HG03457 (cell line): Measurements from ENCODE around the gene DAP.

Experiments used
- ATAC-seq: cut with Tn5 transposase; IDR thresholded peaks from one replicate; pipeline ENCODE4 v1.9.1; 2021; ENCODE audit warnings: moderate number of reproducible peaks; ENCODE audit not compliant: unreplicated experiment

DAP gene

GRCh38 chr5:10695055-10695649, 65.9 kb downstream of the DAP start:
- peak; percentile 36 for ATAC-seq

- ATAC-seq, result no peak
Observed at GRCh38 chr5:10691826-10692785, 68.9 kb downstream of the DAP start.

DNA sequence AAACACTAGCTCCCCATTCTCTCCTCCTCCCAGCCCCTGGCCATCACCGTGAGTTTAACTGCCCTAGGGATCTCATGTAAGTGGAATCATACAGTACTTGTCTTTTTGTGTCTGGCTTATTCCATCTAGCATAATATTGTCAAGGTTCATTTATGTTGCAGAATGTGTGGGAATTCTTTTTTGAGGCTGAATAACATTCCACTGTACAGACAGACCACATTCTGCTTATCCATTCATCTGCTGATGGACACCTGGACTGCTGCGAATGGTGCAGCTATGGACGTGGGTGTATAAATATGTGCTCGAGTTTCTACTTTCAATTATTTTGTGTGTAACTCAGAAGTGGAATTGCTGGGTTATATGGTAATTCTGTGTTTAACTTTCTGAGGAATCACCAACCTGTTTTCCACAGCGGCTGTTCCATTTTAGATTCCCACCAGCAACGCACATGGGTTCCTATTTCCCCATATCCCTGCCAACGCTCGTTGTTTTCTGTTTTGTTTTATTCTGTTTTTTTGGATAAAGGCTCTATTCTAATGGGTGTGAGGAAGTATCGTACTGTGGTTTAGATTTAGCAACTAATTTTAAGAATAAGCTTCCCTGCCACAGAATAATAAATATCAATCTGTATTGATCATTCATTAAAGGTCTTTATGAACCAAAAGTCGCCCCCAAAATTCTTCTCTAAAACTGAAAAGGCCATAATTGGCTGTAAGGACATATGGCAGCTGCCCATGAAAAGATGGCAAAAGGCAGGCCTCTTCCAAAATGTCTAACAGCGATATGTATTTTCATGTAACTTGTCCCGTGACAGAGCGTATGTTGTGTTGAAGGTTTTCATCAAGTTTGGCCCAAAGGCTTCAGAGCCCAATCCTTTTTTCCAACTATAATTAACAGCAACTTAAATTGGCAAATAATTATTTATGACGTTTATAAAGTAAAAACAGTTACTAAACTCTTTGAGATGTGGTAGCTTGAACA, 70.3 kb downstream of the DAP start:
- no peak for ATAC-seq

DNA sequence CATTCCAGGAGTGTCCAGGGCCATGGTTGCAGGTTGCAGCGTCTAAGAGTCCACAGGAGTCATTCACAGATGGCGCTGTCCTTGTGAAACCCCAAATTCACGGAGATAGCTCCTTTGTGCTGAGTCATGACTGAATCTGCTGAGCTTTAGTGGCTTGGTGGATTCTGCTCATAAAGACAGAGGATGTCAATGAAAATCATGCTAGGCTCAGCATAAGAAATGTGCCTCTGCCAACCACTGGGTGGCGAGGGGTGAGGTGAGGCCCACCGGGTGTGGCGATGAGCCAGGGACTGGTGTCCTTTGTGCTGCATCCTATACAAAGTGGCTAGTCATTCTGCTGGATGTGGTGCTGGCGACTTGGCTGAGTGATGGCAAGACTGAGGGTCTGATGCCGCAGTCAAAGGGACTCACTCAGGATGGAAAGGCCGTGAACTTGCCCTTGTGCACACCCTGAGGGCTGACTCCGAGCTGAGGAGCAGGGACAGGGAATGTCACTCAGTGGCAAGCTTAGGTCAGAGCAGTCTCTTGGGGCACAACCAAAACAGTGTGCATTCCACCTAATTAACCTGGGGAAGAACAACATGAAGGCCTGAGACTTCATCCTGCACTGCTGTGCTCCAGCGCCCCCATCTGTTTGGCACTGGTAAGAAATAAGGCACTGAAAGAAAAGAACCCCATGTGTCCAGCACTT, 71.5 kb downstream of the DAP start:
- ATAC-seq, result no peak

GRCh38 chr5:10688651-10689171, 72.3 kb downstream of the DAP start:
- ATAC-seq, result no peak

DNA sequence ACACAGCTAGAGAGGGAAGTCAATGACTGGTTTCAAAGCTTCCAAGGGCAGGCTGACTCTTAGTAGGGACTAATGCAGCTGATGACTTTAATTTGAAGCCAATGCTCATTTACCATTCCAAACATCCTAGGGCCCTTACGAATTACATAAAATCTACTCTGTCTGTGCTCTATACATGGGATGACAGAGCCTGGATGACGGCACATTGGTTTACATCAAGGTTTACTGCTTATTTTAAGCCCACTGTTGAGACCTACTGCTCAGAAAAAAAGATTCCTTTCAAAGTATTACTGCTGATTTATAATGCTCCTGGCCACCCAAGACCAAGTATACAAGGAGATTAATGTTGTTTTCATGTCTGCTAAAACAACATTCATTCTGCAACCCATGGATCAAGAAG, 74.1 kb downstream of the DAP start:
- no peak for ATAC-seq

DNA sequence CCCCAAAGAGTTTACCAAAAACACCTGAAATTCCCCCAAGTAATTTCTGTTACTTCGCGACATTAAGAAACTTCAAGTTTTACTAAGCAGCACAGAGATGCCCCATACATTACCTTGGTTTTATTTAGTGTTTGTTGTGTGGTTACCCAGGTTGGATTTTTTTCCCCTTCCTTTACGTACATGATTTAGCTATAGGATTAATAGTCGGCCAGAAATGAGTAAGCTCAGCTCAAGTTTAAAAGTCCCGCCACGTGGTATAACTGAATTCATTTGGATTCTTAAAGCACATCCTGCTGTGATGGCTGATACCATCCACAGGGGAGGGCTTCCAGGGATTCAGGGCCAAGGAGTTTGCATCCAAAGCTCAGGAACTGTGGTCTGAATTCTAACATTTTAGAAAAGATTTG, 75.9 kb downstream of the DAP start:
- ATAC-seq, result peak; percentile 66

- ATAC-seq, result peak; percentile 15
Observed at GRCh38 chr5:10684303-10685086, 76.5 kb downstream of the DAP start.

GRCh38 chr5:10682801-10683525, 78.1 kb downstream of the DAP start:
- ATAC-seq, result no peak

DNA sequence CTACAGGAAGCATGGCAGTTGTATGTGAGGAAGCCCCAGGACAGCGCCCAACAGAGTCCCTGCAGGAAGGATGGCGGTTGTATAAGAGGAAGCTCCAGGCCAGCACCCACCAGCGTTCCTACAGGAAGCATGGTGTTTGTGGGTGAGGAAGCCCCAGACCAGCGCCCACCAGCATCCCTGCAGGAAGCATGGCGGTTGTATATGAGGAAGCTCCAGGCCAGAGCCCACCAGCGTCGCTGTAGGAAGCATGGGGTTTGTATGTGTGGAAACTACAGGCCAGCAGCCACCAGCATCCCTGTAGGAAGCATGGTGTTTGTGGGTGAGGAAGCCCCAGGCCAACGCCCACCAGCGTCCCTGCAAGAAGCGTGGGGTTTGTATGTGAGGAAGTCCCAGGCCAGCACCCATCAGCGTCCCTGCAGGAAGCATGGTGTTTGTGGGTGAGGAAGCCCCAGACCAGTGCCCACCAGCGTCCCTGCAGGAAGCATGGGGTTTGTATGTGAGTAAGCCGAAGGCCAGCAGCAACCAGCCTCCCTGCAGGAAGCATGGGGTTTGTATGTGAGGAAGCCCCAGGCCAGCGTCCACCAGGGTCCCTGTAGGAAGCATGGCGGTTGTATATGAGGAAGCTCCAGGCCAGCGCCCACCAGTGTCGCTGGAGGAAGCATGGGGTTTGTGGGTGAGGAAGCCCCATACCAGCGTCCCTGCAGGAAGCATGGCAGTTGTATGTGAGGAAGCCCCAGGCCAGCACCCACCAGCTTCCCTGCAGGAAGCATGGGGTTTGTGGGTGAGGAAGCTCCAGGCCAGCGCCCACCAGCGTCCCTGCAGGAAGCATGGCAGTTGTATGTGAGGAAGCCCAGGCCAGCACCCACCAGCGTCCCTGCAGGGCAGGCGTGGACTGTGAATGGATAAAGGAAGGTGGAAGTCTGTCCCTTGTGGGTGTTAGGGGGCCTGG, 79.0 kb downstream of the DAP start:
- no peak for ATAC-seq

- ATAC-seq, result no peak
Observed at GRCh38 chr5:10680876-10681481, 80.1 kb downstream of the DAP start.

GRCh38 chr5:10679336-10679988, 81.6 kb downstream of the DAP start:
- ATAC-seq, result no peak

DNA sequence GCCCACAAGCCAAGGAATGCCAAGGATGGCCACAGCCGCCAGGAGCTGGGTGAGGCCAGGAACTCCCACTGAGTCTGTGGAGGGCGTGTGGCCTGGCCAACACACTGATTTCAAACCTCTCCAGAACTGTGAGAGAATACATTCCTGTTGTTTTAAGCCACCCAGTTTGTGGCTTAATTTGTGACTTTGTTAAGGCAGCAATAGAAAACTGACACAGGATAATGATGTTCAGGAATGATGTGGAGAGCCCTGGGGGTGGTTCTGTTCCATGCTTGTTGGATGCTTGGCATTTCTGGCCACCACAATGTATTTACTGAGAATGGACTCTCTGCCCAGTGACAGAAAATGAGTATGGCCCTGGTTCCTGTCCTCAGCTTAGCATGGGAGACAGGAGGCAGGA, 82.8 kb downstream of the DAP start:
- no peak for ATAC-seq

DNA sequence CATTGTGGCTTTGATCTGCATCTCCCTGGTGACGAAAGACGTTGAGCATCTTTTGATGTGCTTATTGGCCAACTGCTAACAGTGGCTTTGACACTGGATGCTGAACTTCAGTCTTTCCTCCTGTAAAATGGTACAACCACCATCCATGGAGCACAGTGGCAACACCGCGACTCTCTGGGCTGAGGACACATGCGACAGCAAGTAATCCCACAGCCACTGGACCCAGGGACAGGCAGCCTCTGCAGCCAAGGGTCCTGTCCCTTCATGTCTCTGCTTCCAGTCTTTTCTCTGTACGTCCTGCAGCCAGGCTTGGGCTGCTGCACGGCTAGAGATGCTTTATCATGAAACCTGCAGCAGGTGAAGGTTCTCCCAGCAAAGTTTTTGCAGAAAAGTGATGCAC, 83.5 kb downstream of the DAP start:
- ATAC-seq, result no peak

GRCh38 chr5:10676946-10677345, 84.1 kb downstream of the DAP start:
- ATAC-seq, result no peak

- no peak for ATAC-seq
Observed at GRCh38 chr5:10676224-10676623, 84.8 kb downstream of the DAP start.

DNA sequence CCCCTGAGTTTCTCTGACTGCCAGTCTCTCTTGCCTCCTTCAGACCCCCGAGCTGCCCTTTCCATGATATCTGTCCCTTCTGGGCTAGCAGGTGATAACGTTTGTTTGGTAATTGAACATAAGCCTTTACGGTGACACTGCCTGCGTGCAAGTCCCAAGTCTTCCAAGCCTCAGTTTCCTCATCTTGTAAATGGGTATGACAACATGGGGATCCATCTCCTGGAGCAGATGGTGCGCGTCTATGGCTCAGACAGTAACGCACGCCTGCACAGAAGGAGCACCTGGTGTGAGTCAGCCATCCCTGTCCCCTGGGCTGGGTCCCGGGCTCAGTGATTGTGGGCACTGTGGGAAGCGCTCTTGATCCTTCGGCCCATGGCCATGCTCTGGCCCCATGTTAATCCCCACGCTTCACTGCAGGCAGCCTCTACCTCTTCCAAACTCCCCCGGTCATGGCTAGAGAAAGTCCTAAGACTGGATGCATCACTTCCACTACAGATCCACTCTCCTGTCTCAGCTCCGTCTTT, 85.8 kb downstream of the DAP start:
- ATAC-seq, result no peak
